K562 (cell line): ENCODE data around the gene GNAT1. TPM values are rescaled to one million over a fixed set of nuclear protein-coding genes. Genes with fewer than 3 reads are reported as not detected.
A peak's percentile ranks its signal among the peaks of the same experiment; 100 is the strongest.
"Not testable (repeated sequence)": the region's sequence is repeated elsewhere in the genome, so short reads cannot be mapped to it uniquely, and the experiment has no call there.

Experiments
- ATAC-seq: fragments of 200-7000 bp; cut with Tn5 transposase; 3 replicates; pipeline ENCODE4 v1.9.1; 2020; ENCODE audit warnings: moderate library complexity
- BruUV-seq: library from RNA; stranded (reverse); fragments of 400-500 nt; replicated peaks from 2 replicates; lab custom pipeline; 2021; lab: Mats Ljungman, UMichigan
- CTCF ChIA-PET: fragments of 300-600 bp; formaldehyde crosslinking; extraction: SDS; loops from one replicate; lab custom pipeline; 2021; ENCODE audit warnings: low intra/inter-chr PET ratio; lab: Yijun Ruan, JAX
- POLR2A ChIA-PET: fragments of 300-600, 350-650 bp; sonication (Branson Sonifier 250); formaldehyde crosslinking; extraction: SDS; loops from one replicate; lab custom pipeline; 2021; ENCODE audit warnings: antibody characterized with exemption, inconsistent platforms; lab: Yijun Ruan, JAX
- DNase-seq, 4 experiments: peaks; one replicate each; pipeline versions ENCODE4 v3.0.0 to v3.0.0-alpha.2; 2011 to 2018; ENCODE audit warnings: low spot score in 3 of 4, mixed read lengths in 3 of 4; ENCODE audit errors: extremely low read depth in 1 of 4
- FAIRE-seq: peaks from 2 replicates; lab custom pipeline; 2011; peaks lifted over from hg19 to GRCh38; lab: Jason Lieb, UNC
- H2AFZ ChIP-seq: 2 replicates; pipeline ENCODE4 v1.6.0; 2011; ENCODE audit warnings: low read depth, low read length, control low read depth, inconsistent platforms
- H3K27ac ChIP-seq: fragments of 200-600 bp; 3 replicates; pipeline ENCODE4 v1.8.0; 2011; ENCODE audit warnings: low read depth, mild to moderate bottlenecking, control low read depth, inconsistent platforms, low read length, moderate library complexity, mixed read lengths; ENCODE audit errors: extremely low read depth
- H3K27me3 ChIP-seq, 2 experiments: fragments of 300-600 bp in 1 of 2; 2 replicates in 1 of 2; 3 replicates in 1 of 2; pipeline versions ENCODE4 v1.6.0 to v1.8.0; 2011; ENCODE audit warnings: inconsistent platforms in 2 of 2, low read length in 2 of 2, mild to moderate bottlenecking in 1 of 2, mixed read lengths in 1 of 2, moderate library complexity in 1 of 2; ENCODE audit not compliant: control insufficient read depth in 2 of 2, insufficient read depth in 2 of 2
- H3K36me3 ChIP-seq: fragments of 300-600 bp; 3 replicates; pipeline ENCODE4 v1.8.0; 2011; ENCODE audit warnings: mild to moderate bottlenecking, low read length, inconsistent platforms; ENCODE audit not compliant: control insufficient read depth, insufficient read depth
- H3K4me1 ChIP-seq, 2 experiments: fragments of 200-600 bp in 1 of 2; replicated peaks in 1 of 2; 2 replicates in 1 of 2; 3 replicates in 1 of 2; pipeline versions ENCODE4 v1.5.1 to v1.8.0; 2011; ENCODE audit warnings: inconsistent platforms in 2 of 2, low read length in 2 of 2, mild to moderate bottlenecking in 1 of 2, mixed read lengths in 1 of 2, moderate library complexity in 1 of 2; ENCODE audit not compliant: control insufficient read depth in 2 of 2, insufficient read depth in 2 of 2
- H3K4me2 ChIP-seq: 2 replicates; pipeline ENCODE4 v1.6.1; 2011; ENCODE audit warnings: low read length, control low read depth, inconsistent platforms, mixed read lengths; ENCODE audit not compliant: insufficient read depth
- H3K4me3 ChIP-seq: fragments of 200-600 bp; sonication (generic), shearing (Covaris generic); 2 replicates; pipeline ENCODE4 v1.5.1; 2016; ENCODE audit warnings: control low read depth, inconsistent platforms
- H3K79me2 ChIP-seq: fragments of 200-600 bp; 3 replicates; pipeline ENCODE4 v1.8.0; 2011; ENCODE audit warnings: low read length, inconsistent platforms; ENCODE audit not compliant: control insufficient read depth, insufficient read depth
- H3K9ac ChIP-seq, 2 experiments: 2 replicates each; pipeline versions ENCODE4 v1.6.0 to v1.6.1; 2011; ENCODE audit warnings: low read depth in 2 of 2, low read length in 2 of 2, control low read depth in 1 of 2, inconsistent platforms in 1 of 2, mild to moderate bottlenecking in 1 of 2, mixed read lengths in 1 of 2; ENCODE audit not compliant: insufficient read depth in 1 of 2
- H3K9me1 ChIP-seq: one replicate; pipeline ENCODE4 v1.6.0; 2011; ENCODE audit warnings: inconsistent platforms, mild to moderate bottlenecking, low read length, moderate library complexity; ENCODE audit not compliant: control insufficient read depth, insufficient read depth
- H3K9me3 ChIP-seq: replicated peaks from 2 replicates; pipeline ENCODE4 v1.5.1; 2011; ENCODE audit warnings: low read depth, low read length, inconsistent platforms; ENCODE audit not compliant: control insufficient read depth, insufficient read depth
- H4K20me1 ChIP-seq: replicated peaks from 2 replicates; pipeline ENCODE4 v1.6.1; 2011; ENCODE audit warnings: low read length, inconsistent platforms, mixed read lengths; ENCODE audit not compliant: control insufficient read depth, insufficient read depth
- ATF3 ChIP-seq, 2 experiments: fragments of 450-650 bp in 1 of 2; sonication (generic) in 1 of 2; formaldehyde crosslinking in 1 of 2; IDR thresholded peaks in 1 of 2; conservative IDR thresholded peaks in 1 of 2; 2 replicates each; pipeline versions ENCODE4 v1.6.1 to v1.8.1; 2016 to 2023; ENCODE audit warnings: mild to moderate bottlenecking in 2 of 2, moderate library complexity in 2 of 2, inconsistent platforms in 1 of 2, missing genetic modification reagents in 1 of 2
- ATF7 ChIP-seq: fragments of 450-650 bp; IDR thresholded peaks from 2 replicates; pipeline ENCODE4 v1.7.1; 2014; ENCODE audit warnings: mild to moderate bottlenecking, moderate library complexity
- EGR1 ChIP-seq: fragments of 450-650 bp; conservative IDR thresholded peaks from 2 replicates; pipeline ENCODE4 v1.6.1; 2017; ENCODE audit warnings: mild to moderate bottlenecking
- JUND ChIP-seq, 2 experiments: IDR thresholded peaks; 2 replicates in 1 of 2; 3 replicates in 1 of 2; pipeline ENCODE4 v1.6.1; 2011; ENCODE audit warnings: borderline replicate concordance in 2 of 2, low read depth in 2 of 2, low read length in 2 of 2, improper control_type of control experiment in 1 of 2, missing biosample characterization in 1 of 2, missing genetic modification characterization in 1 of 2, missing genetic modification reagents in 1 of 2
- L3MBTL2 ChIP-seq: fragments of 450-650 bp; IDR thresholded peaks from 2 replicates; pipeline ENCODE4 v1.6.1; 2016; ENCODE audit warnings: mild to moderate bottlenecking, moderate library complexity
- TAF7 ChIP-seq: fragments of 450-650 bp; IDR thresholded peaks from 2 replicates; pipeline ENCODE4 v1.6.1; 2016; ENCODE audit warnings: missing genetic modification characterization, missing compliant biosample characterization
- ZFX ChIP-seq: sonication (generic); formaldehyde crosslinking; IDR thresholded peaks from 2 replicates; pipeline ENCODE4 v1.8.0; 2022; ENCODE audit warnings: mild to moderate bottlenecking, missing genetic modification reagents, moderate library complexity
- ZNF197 ChIP-seq: fragments of 200-800 bp; sonication (Bioruptor generic); IDR thresholded peaks from 2 replicates; pipeline ENCODE4 v1.6.1; 2016; ENCODE audit warnings: low read depth, missing genetic modification characterization, missing compliant biosample characterization
- ZNF384 ChIP-seq: IDR thresholded peaks from 2 replicates; pipeline ENCODE4 v1.6.1; 2012; ENCODE audit warnings: low read depth, low read length, improper control_type of control experiment
- ZNF740 ChIP-seq, 3 experiments: fragments of 200-800 bp in 1 of 3; sonication (Bioruptor generic) in 1 of 3; sonication (generic) in 1 of 3; formaldehyde crosslinking in 1 of 3; IDR thresholded peaks; 2 replicates each; pipeline versions ENCODE4 v1.6.1 to v1.8.0; 2016 to 2022; ENCODE audit warnings: mild to moderate bottlenecking in 2 of 3, missing compliant biosample characterization in 2 of 3, missing genetic modification characterization in 2 of 3, missing genetic modification reagents in 1 of 3
- WGBS: fragments of 100-300 bp; shearing (Covaris generic); methylation state at CpG from one replicate; pipeline ENCODE4 v1.1.6; 2016; ENCODE audit warnings: low coverage, mixed read lengths; ENCODE audit not compliant: insufficient coverage; ENCODE audit errors: missing lambda C conversion rate; 5-methylcytosine and 5-hydroxymethylcytosine counted together
- in situ Hi-C: fragments of 300-500 bp; cut with MboI; formaldehyde crosslinking; loops from 4 replicates; pipeline ENCODE4 v1.15.0; 2018; ENCODE audit warnings: inconsistent platforms, mixed read lengths
- intact Hi-C: fragments of 100-400 bp; cut with micrococcal nuclease; formaldehyde crosslinking; loops from 2 replicates; pipeline ENCODE4 v1.14.2; 2022
- polyA plus RNA-seq, 8 experiments: library from polyadenylated mRNA; depleted of rRNA in 4 of 8; stranded (reverse) in 5 of 8; unstranded in 3 of 8; fragments of >200 nt; fragmentation: Nextera tagmentation in 2 of 8; fragmentation: Illumina TruSeq in 1 of 8; extraction: Ambion mirVana in 2 of 8; extraction: Trizol in 1 of 8; gene quantifications; 2 replicates each; pipeline versions ENCODE4 v1.2.1 to v1.2.3, GENCODE V29; 2011 to 2014; ENCODE audit warnings: inconsistent platforms in 1 of 8, missing spikeins in 1 of 8
- total RNA-seq, 7 experiments: library from RNA; depleted of rRNA in 6 of 7; stranded (reverse); fragments of >200 nt in 6 of 7; fragmentation: Illumina TruSeq in 2 of 7; extraction: Trizol in 2 of 7; gene quantifications; 2 replicates each; pipeline versions ENCODE4 v1.2.1 to v1.2.3, GENCODE V29; 2011 to 2021; ENCODE audit warnings: low replicate concordance in 1 of 7

Gene GNAT1
- total and polyA plus RNA-seq, 9 of the 15 experiments (the other 6 are each of a cell fraction or from before 2014, with no cell fraction given): not detected

GRCh38 chr3:50227390-50228183 is 36.2 kb downstream of the GNAT1 start (continued):
- no peak for TF ChIP-seq ZNF740 (CRISPR knock-in tag; IDR thresholded peaks at IDR 0.05)
- no peak for TF ChIP-seq ZNF740 (tag; IDR thresholded peaks at IDR 0.05)
- TF ChIP-seq ZNF197 (CRISPR knock-in tag): no peak
- 0 out of 2 replicates have a peak, but pooled peaks have one; percentile 13 for TF ChIP-seq TAF7 (tag)
- no peak for TF ChIP-seq L3MBTL2

GRCh38 chr3:50228184-50228763 is 36.9 kb downstream of the GNAT1 start:
- Histone ChIP-seq H2AFZ (peak overlapping the region; percentile 97), H3K4me3 (peak overlapping the region; percentile 47), H3K9ac (peak overlapping the region; percentile 68 to 93), H3K4me1 (peaks cover 18 to 48% of the 10 kb centered on the region in 2 experiments), H3K4me2 (peak overlapping the region; percentile 87), H3K27ac (peak overlapping the region; percentile 82)
- POLR2A ChIA-PET: interaction anchor here (0.6 to 1.2 kb wide), 4 partner anchors 19 to 320 kb away, joined by 3 read pairs; no protein-coding TSS in a partner anchor
- H4K20me1 ChIP-seq; H3K9me3 ChIP-seq; H3K36me3 ChIP-seq; intact Hi-C loops; H3K9me1 ChIP-seq; DNase-seq; ATAC-seq; H3K79me2 ChIP-seq; H3K27me3 ChIP-seq; BruUV-seq; TF ChIP-seq ATF3 (CRISPR knock-in tag; conservative IDR thresholded peaks at IDR 0.05); JUND (IDR thresholded peaks at IDR 0.05; ENCODE audit: borderline replicate concordance, low read depth, low read length): not testable (repeated sequence)
- in situ Hi-C loops: loop anchor here (5.0 kb wide), 2 partner anchors 36 to 44 kb away; partner anchors contain the start of gene GNAT1
- FAIRE-seq: peak; percentile 59
- WGBS: 8% methylated on average over 12 of the region's 15 CpGs
- TF ChIP-seq ZFX (CRISPR knock-in tag) (peak; percentile 32; the same call in 1 of the 2 replicates), ATF7 (peak; percentile 77), ZNF384 (peak; percentile 87), ATF3 (IDR thresholded peaks at IDR 0.05) (peak; percentile 81), JUND (tag; IDR thresholded peaks at IDR 0.05; ENCODE audit: borderline replicate concordance, low read depth, low read length) (peak; percentile 17; the same call in 1 of the 3 replicates), EGR1 (peak; percentile 47)
- CTCF ChIA-PET: interaction anchor here (0.6 to 4.0 kb wide), 4 partner anchors 18 to 106 kb away, joined by 3 to 91 read pairs (median 32); no protein-coding TSS in a partner anchor
